ENCODE results near the gene STK40. TPM values are rescaled to one million over a fixed set of nuclear protein-coding genes. Genes with fewer than 3 reads are reported as not detected.

Gene STK40
- total RNA-seq, 2 donors from 2014 or later: 25.9 to 42.0 TPM

DNA sequence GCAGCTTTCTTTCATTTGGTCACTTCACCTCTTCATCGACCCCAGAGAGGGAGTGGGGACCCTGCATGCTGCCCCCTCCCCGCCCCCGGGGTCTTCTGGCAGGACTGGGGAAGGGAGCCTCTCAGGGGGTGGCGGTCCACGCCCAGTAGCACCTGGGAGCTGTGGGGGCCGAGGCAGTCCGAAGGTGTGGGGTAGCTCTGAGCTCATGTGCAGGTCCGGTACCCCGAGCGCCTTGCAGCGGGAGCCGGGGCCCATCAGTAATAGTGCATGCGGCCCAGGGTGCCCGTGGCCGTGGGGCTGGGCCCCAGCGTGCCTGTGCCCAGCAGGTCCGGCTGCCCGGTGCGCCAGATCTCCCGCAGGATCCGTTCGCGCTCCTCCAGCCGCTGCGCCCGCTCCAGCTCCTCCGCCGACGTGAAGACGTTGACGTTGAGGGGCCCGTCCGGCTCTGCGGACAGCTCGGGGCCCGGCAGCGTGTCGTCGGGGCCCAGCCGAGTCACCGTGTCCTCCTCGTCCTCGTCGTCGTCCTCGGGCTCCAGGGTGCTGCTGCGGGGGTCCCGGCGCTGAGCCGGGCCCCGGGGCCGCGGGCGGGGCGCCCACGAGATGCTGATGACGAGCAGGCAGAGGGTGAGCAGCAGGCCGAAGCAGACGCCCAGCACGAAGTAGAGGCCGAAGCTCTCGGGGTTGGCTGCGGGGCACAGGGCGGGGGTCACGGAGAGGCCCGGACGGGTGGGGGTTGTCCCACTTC lies 63.5 kb downstream of the STK40 start:
- DNase-seq (ENCODE audit: low spot score in 2 of 2) (no peak), ATAC-seq (peak in 1 of 2 donors; percentile 3)
- Mint-ChIP-seq H3K9me3 (no peaks in the 10 kb centered on the region), H3K27ac (no peak overlapping the region), H3K36me3 (peaks cover 0 to 4% of the 10 kb centered on the region in 2 donors)

- peak in 1 of 2 donors; percentile 30 for ATAC-seq
Measured at GRCh38 chr1:36321119-36321951, 64.4 kb downstream of the STK40 start.

GRCh38 chr1:36320767-36321118 lies 65.0 kb downstream of the STK40 start:
- DNase-seq (ENCODE audit: low spot score in 2 of 2) (no peak), ATAC-seq (no peak)
- H3K9me3 Mint-ChIP-seq: no peaks in the 10 kb centered on the region
- peaks cover 0 to 4% of the 10 kb centered on the region in 2 donors for H3K36me3 Mint-ChIP-seq
- no peak overlapping the region for H3K27ac Mint-ChIP-seq

More at GRCh38 chr1:36321119-36321951, 64.4 kb downstream of the STK40 start:
- Mint-ChIP-seq H3K27ac (no peak overlapping the region), H3K9me3 (no peaks in the 10 kb centered on the region), H3K36me3 (peaks cover 0 to 4% of the 10 kb centered on the region in 2 donors)
- no peak for DNase-seq (ENCODE audit: low spot score in 2 of 2)

GRCh38 chr1:36320291-36320761 lies 65.4 kb downstream of the STK40 start:
- Mint-ChIP-seq H3K27ac (no peak overlapping the region), H3K36me3 (peaks cover 0 to 4% of the 10 kb centered on the region in 2 donors), H3K9me3 (no peaks in the 10 kb centered on the region)
- DNase-seq (ENCODE audit: low spot score in 2 of 2) (no peak), ATAC-seq (no peak)

DNA sequence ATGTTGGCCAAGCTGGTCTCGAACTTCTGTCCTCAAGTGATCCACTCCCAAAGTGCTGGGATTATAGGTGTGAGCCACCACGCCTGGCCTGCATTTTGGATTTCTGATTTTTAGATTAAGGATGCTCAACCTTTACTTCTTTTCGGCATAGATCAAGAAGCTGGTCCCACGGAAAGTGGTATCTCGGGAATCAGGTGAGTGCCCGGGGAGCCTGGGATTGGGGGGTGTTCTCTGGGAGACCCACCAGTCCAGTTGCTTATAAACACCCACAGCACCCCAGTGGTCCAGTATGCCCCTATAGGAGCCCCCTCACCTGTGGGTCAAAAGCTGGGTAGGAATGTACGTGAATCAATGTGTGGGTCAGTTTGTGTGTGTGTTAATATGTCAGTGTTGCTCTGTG lies 76.3 kb downstream of the STK40 start:
- ATAC-seq (no peak), DNase-seq (ENCODE audit: low spot score in 2 of 2) (peak in 1 of 2 donors; percentile 49)
- Mint-ChIP-seq H3K27ac (no peak overlapping the region), H3K36me3 (peaks cover 0 to 27% of the 10 kb centered on the region in 2 donors), H3K9me3 (no peaks in the 10 kb centered on the region)

DNA sequence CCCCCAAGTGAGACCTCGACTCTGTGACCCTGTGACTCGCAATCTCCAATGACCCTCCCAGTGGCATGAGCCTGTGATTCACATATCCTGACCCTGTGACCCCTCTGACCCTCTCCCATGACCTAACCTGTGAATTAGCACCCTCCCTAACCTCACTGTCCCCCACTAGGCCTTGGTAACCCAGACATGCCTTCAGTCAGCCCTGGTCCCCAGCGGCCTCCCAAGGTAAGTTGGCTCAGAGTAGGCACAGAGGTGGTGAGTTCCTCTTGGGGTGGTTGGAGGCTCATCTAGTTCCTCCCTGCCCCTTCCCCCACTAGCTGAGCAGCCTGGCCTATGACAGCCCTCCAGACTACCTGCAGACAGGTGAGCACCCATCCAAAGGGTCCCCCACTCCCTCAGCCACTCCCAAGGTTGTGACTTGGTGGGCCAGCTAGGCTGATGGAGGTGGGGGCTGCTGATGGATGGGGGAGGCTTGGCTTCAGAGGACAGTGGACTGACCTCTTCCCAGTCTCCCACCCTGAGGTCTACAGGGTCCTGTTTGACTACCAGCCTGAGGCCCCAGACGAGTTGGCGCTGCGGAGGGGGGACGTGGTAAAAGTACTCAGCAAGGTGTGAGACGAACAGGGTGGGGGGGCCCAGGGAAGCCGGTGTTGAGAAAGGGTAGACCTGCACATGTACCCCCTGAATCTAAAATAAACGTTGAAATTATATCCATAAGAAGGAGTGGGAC lies 78.0 kb downstream of the STK40 start:
- DNase-seq (ENCODE audit: low spot score in 2 of 2) (peak in 1 of 2 donors; percentile 42), ATAC-seq (no peak)
- H3K9me3 Mint-ChIP-seq: no peaks in the 10 kb centered on the region
- peak overlapping the region in 1 of 2 donors; percentile 69 for H3K27ac Mint-ChIP-seq
- H3K36me3 Mint-ChIP-seq: peaks cover 0 to 34% of the 10 kb centered on the region in 2 donors

DNA sequence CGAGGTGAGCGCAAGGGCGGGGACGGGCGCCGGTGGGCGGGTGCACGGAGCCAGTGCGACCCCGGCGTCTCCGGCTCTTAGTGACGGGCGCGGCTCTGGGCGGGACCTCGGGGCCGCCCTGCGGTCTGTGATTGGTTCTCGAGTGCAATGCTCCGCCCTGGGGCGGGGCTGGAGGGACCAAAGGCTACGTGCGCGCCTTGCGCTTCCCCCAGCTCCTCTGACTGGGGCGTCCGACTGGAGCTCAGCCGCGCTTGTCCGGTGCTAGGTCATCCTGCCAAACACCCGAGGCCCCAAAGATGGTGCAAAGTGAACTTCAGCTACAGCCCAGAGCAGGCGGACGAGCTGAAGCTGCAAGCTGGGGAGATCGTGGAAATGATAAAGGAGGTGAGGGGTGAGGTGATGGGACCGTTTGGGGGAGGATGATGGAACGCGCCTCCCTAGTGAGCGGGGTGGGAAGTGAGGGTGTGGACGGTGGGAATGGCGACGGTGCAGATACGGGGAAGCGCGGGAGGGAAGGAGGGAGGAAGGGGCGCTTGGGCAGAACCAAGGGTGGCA lies 78.7 kb downstream of the STK40 start:
- ATAC-seq (peak; percentile 94 to 96), DNase-seq (ENCODE audit: low spot score in 2 of 2) (peak; percentile 86 to 97)
- H3K27ac Mint-ChIP-seq: peak overlapping the region; percentile 59 to 97
- H3K9me3 Mint-ChIP-seq: no peaks in the 10 kb centered on the region
- H3K36me3 Mint-ChIP-seq: peaks cover 0 to 34% of the 10 kb centered on the region in 2 donors

DNA sequence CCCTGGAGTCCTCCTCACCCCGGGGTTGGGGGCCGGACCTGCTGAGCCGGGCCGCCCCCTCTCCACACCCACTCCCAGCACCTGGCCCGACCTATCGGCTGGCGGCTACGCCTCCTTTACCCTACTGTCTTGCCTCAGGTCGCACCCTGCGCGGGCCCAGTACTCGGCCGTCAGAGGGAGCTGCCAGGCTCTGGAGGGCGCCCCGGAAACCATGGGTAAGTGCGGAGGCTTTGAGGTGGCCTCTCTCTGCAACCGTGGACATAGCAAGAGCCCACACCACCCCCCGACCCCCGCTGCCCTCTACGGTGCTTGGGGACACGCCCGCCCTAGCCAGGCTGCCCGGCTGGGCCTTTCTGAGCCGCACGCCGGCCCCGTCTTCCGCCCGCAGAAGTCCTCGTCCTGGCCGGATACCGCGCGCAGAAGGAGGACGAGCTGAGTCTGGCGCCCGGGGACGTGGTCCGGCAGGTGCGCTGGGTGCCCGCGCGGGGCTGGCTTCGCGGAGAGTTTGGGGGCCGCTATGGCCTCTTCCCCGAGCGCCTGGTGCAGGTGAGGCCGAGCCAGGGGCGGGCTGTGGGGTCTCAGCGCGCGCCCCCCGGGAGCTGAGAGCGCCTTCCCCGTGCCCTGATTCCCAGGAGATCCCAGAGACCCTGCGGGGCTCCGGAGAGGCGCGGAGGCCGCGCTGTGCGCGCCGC lies 79.4 kb downstream of the STK40 start, which contains the start of gene SH3D21:
Gene SH3D21 (plus strand): TSS at position 159 of the 692 bp plus-strand sequence. CDS start 53 bp downstream, at position 212.
- Mint-ChIP-seq H3K36me3 (peaks cover under 1 to 36% of the 10 kb centered on the region in 2 donors), H3K27ac (peak within 1 kb of the TSS; percentile 59 to 97), H3K9me3 (no peaks in the 10 kb centered on the region)
- ATAC-seq (peak; percentile 47 to 54), DNase-seq (ENCODE audit: low spot score in 2 of 2) (peak; percentile 60 to 64)

DNA sequence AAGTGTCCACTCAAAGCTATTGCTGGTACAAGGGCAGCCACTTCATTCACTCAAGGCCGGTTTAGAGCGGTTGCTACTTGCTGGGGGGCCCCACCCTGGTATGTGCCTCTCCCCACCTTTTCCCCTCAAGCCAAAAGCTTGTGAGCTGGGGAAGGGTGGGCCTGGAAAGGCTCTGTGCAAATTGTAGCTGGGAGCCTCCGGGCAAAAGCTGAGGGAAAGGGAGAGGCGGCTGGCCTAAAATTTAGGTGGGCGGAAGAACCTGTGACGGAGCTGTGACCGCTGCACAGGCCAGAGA lies 79.9 kb downstream of the STK40 start:
- Mint-ChIP-seq H3K27ac (peak overlapping the region; percentile 24 to 52), H3K36me3 (peaks cover 6 to 41% of the 10 kb centered on the region in 2 donors), H3K9me3 (no peaks in the 10 kb centered on the region)
- DNase-seq (ENCODE audit: low spot score in 2 of 2): no peak
- ATAC-seq: no peak

DNA sequence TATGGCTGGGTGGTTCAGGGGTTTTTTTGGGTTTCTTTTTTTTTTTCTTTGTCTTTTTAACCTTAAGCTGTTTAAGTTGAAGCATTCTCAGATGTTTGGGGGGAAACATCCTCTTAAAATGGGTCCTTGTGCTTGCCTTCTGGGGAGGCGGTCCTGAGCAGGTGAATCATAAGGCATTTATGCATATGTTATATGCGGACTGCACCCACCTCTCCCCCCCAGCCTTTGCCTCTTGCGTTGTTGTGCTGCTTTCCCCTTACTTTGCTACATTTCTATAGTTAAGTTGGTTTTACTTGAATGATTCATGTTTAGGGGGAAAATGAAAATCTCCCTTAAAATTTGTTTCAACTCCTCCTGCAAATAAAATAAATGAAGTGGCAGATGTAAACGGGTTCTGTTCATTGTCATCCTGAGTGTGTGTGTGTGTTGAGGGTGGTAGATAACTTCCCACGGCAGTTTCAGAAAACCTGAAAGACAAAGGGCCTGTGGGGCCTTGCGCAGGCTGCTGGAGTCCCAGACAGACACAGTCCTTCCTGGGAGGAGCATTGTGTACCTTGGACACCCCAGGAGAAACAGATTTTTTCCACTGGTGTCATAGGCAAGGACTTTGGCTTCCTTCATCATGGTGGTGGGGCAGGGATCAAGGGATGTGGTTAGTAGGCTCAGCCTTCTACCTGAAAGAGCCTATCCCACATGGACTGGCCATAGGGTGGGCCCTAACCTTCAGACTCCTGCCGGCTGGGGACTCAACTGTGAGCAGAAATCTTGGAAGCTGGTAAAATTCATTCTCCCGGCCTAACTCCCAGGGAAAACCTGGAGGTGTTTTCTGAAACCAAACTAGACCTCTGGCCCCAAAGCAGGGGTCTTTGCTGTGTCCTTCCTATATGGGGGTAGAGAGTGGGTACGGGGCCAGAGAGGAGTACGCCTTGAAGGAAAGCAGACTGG lies 80.5 kb downstream of the STK40 start:
- DNase-seq (ENCODE audit: low spot score in 2 of 2): peak in 1 of 2 donors; percentile 54
- Mint-ChIP-seq H3K36me3 (peaks cover 11 to 48% of the 10 kb centered on the region in 2 donors), H3K27ac (peak overlapping the region; percentile 24 to 52), H3K9me3 (no peaks in the 10 kb centered on the region)
- peak; percentile 21 to 22 for ATAC-seq

DNA sequence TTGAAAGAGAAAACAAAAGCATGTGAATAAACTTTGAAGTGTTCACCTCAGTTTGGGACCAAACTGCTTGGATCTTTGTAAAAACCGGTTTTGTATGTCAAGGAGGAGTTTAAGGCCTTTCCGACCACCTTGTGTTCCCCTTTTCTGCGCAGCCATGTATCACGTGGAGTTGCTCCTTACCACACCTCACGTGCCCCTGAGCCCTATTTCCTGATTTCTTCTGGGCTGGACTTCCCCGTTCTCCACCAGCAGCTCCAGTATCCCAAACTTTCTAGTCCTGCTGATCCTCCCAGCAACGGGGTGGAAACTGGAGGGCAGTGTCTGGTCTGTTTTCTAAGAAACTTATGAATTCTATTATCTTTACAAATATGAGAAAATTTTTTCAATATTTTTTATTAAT lies 81.2 kb downstream of the STK40 start:
- no peaks in the 10 kb centered on the region for H3K9me3 Mint-ChIP-seq
- peak overlapping the region in 1 of 2 donors; percentile 44 for H3K27ac Mint-ChIP-seq

GRCh38 chr1:36303650-36304360 lies 81.9 kb downstream of the STK40 start:
- Mint-ChIP-seq H3K36me3 (peaks cover 11 to 39% of the 10 kb centered on the region in 2 donors), H3K9me3 (no peaks in the 10 kb centered on the region), H3K27ac (peak overlapping the region in 1 of 2 donors; percentile 24)
- ATAC-seq: no peak
- DNase-seq (ENCODE audit: low spot score in 2 of 2): peak in 1 of 2 donors; percentile 48

More for the DNA sequence above, 81.2 kb downstream of the STK40 start:
- DNase-seq (ENCODE audit: low spot score in 2 of 2) (no peak), ATAC-seq (no peak)
- H3K36me3 Mint-ChIP-seq: peaks cover 11 to 45% of the 10 kb centered on the region in 2 donors

DNA sequence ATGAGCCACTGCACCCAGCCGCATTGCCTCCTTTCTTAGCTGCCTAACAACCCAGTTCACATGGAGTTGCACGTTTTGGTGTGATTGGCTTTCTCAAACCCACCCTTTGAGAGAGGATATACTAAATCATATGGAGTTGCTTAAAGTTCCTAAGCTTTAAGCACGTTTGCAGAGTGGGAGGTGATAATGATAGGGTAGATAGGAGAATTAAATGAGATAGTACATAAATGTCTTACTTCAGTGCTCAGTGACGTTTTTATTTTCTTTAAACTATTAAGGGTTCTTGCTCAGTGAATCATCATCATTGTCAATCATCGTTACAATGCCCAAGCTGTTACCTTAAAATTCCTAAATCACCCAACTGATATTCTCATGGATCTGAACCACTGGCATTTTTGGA lies 82.5 kb downstream of the STK40 start:
- ATAC-seq: no peak

DNA sequence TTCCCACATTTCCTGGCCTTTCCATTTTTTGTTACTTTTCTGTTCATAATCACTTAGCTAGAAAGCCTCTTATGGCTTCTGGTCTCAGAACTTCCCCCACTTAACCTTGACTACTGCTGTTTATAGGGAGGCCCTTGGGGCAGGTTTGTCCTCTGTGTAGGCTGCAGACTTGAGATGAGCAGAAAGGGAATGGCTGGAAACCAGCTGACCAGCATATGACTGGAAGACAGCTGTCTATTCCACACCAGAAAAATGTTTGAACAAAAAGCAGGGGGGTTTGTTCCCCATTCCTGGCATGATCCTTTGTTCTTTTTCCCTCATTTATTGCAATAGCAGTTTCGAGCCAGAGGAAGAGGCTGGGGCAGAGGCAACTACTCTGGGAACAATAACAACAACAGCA lies 84.5 kb downstream of the STK40 start:
- DNase-seq (ENCODE audit: low spot score in 2 of 2): peak in 1 of 2 donors; percentile 13
- Mint-ChIP-seq H3K9me3 (no peaks in the 10 kb centered on the region), H3K36me3 (peaks cover 11 to 21% of the 10 kb centered on the region in 2 donors), H3K27ac (peak overlapping the region; percentile 73 to 88)
- ATAC-seq: no peak

More for the DNA sequence above, 82.5 kb downstream of the STK40 start:
- Mint-ChIP-seq H3K36me3 (peaks cover 11 to 37% of the 10 kb centered on the region in 2 donors), H3K9me3 (no peaks in the 10 kb centered on the region), H3K27ac (peak overlapping the region in 1 of 2 donors; percentile 24)
- DNase-seq (ENCODE audit: low spot score in 2 of 2): no peak
